ENCODE results near the gene SCAMP3.
A peak's percentile ranks its signal among the peaks of the same experiment; 100 is the strongest.
"Not testable (repeated sequence)": the region's sequence is repeated elsewhere in the genome, so short reads cannot be mapped to it uniquely, and the experiment has no call there.

SCAMP3 gene

DNA sequence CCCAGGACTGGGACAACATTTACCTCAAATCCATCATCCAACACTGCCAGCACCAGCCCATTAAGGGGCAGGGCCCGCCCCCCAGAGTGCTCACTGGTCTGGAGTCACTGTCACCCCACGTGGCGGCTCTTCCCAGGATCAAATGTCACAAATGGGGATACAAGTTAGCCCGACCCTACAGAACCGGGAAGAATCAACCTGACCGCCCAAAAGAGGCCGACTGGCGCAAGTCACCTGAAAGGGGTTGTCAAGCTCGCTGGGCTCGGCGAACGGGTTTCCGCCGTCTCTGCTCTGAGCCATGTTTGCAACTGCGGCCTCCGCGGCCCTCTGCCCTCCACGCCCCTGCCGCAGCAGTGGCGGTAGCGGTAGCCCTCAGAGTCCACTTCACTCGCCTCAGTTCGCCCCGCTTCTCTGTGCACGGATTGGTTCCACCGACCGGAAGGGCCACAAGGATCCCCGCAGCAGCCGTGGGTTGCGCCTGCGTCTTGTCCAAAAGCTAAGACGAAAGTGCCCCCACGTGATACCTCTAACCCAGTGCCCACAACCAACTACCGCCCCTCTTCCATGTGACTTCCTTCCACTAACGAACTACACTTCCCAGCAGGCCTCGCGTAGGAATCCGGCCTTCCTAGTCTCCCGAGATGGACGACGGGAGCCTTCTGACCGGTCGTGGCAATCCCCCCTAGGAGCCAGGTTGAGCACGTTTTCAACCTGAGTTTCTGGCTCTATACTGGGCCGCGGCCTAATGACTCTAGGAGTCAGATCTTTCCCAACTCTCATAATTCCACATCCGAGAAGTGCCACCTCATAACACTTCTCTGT is at the start of gene SCAMP3:
TSS of gene SCAMP3 (minus strand) at position 509 of the 822 bp plus-strand sequence. CDS start at position 300, 209 bp downstream.
- DNase-seq (ENCODE audit: low read depth), result peak; percentile 77

DNA sequence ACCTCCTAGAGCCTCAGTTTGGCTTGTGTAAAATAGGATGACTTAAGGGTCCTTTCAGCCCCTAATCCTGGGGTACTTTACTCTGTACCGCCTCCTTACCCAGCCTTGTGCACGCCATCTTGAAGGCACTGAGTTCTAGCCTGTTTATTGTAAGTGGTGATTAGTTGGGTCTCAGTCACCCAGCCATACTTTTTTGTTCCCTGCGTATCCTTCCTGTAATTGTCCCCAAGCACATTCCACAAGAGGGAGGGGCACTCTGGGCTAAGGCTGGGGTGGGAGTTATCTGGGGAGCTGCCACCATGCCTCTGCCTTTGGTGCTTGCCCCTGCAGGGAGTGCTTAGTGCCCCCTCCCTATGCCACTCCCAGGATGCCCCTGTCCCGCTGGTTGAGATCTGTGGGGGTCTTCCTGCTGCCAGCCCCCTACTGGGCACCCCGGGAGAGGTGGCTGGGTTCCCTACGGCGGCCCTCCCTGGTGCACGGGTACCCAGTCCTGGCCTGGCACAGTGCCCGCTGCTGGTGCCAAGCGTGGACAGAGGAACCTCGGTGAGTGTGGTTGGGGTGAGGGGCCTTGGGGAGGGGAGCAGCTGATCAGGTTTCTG is 47.4 kb upstream of the SCAMP3 start:
- DNase-seq (ENCODE audit: low read depth), result no peak

DNA sequence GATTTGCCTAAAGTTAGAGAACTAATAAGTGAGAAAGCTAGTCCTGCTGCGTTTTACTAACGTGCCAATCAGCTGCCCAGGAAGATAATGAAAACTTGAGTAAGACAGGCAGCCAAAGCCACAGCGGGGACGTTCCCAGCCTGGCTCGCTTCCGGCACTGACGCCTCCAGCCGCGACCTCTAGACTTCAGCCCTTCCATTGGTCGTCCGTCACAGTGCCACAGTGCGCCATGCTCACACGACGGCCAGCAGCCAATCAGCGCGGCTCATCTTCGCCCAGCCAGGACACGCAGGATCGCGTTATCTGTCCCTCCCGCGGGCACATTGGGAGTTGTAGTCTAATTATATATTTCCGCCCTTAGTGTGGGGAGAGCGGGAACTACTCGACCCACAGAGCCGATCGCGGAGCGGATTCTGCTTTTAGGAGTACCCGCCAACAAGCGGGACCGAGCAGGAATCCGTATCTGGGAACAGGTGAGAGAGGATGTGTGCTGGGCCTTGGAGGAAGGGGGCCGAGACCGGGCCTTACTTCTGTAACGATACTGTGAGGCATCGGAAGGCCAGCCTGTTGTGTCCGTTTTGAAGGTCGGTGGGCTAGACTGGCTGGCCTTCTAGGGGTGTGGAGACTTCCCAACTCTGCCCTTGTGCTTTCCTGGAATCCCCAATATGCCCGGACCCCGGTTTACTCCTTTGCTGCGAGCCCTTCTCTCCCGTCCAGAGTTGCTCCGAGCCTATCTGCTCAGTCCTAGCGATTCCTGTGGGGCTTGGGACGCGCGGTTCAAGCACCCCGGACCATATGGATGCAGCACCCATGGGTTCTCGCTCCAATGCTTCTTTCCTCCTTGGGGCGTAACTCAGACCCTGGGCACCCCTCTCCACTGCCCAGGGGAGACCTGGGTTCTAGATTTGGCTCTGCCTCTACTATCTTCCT is 46.6 kb upstream of the SCAMP3 start, which contains the start of gene FDPS:
TSS of gene FDPS (plus strand) at position 374 of the 930 bp plus-strand sequence. CDS start 924 bp downstream, outside the sequence.
- peak; percentile 90 for DNase-seq (ENCODE audit: low read depth)

DNA sequence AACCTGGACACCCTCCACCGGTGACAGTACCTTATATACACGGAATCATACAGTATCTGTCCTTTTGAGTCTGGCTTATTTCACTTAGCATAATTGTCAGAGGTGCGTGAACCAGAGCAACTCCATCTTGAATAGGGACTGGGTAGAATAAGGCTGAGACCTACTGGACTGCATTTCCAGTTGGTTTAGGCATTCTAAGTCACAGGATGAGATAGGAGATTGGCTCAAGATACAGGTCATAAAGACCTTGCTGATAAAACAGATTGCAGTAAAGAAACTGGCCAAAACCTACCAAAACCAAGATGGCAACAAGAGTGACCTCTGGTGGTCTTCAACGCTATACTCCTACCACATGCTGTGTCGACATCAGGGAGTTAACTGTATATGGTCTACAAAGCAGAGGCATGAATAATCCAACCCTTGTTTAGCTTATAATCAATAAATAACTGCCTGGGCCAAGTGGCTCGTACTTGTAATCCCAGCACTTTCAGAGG is 45.1 kb upstream of the SCAMP3 start:
- no peak for DNase-seq (ENCODE audit: low read depth)

DNA sequence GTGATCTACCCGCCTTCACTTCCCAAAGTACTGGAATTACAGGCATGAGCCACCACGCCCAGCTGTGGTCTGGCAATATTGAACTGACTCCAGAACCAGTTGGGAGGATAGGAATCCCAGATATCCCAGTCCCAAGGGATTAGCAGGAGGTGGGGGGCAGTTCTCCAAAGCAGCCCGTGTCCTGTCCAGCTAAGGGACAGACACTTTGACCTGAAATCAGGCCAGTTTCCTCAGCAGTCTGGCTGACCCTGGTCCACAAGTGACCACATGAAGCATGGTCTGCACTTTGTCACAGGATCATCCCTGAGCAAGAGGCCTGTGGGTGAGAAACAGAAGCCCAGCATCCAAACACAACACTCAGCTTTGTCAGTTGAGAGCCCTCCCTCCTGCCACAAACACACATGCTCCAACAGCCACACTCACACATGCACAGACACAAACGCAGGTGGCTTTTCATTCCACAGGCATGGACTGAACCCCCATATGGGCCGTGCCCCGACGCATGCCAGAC is 43.8 kb upstream of the SCAMP3 start:
- no peak for DNase-seq (ENCODE audit: low read depth)

DNA sequence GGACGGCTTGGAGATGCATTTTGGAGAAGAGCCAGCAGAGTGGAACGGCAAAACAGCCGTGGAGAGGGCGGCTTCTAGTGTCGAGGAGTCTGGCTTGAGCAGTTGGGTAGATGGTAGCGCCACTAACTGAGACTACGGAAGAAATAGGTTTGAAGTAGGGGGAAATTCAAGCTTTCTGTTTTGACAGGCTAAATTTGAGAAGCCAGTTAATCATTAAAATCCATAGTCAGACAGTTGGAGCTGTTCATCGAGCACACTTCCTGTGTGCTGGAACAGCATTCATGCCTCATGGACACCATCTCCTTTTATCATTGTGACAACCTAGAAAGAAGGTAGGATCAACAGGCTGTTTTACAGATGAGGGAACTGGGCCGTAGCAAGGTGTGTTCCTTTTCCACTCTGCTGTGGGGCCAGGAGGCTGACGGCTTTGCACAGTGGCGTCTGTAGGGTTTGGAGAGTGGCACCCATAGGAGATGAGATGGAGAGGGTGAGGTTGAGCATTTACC is 42.5 kb upstream of the SCAMP3 start:
- DNase-seq (ENCODE audit: low read depth), result no peak

DNA sequence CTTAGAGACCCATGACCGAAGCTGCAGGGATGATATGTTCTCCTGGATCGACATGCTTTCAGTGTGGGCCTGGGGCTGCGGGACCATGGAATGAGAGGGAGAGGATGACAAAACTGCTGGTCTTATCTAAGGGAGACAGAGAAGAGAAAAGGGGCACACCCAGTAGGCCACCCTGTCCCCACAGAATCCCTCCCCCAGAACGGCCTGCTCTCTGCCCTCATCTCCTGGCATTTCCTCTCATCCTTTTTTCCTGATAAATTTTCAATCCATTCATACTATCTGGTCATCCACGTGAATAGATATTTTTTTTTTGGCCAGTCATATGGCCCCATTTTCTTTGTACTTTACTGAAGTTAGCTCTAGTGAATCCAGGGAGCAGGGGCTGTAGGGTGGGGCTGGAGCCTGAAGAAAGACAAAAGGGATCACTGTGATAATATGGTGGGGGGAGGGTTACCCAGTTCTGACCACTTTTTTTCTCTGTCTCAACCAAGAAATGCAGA is 39.2 kb upstream of the SCAMP3 start, which contains the start of gene PKLR:
TSS of gene PKLR (minus strand) at position 97 of the 500 bp plus-strand sequence. CDS start at position 54, 43 bp downstream.
- no peak for DNase-seq (ENCODE audit: low read depth)

DNA sequence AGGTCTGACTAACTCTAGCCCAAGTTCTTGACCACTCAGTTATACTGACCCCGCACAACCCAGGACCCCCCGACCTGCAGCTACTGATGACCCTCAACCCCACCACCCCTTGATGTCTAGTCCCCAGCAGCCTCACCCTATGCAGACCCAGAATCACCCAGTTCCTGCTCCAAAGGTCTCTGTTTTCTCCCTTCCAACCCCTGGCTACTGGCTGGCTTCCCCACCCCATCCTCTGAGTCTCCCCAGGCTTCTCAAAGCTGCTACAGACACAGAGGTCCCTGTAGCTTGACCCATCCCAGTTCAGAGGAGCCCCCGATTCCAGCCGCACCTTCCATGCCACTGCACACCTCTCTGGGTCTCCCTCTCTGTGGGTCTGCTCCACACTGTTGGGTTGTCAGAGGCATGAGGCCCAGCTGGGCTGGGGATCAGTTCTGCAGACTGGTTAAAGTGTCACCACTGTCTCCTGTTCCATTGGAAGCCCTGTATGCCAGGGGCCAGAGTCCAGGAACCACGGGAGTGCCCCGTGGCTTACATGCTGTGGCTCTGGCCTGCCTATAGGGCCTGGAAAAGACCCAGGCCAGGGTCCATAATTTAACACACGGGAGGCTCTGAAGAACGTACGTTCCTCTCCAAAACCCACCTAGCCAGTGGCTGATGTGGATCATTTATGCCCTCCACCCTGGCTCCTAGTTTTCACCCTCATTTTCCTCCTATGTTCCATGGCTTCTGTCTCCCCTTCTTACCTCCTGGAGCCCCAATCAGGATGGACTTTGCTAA is 38.6 kb upstream of the SCAMP3 start:
- no peak for DNase-seq (ENCODE audit: low read depth)

DNA sequence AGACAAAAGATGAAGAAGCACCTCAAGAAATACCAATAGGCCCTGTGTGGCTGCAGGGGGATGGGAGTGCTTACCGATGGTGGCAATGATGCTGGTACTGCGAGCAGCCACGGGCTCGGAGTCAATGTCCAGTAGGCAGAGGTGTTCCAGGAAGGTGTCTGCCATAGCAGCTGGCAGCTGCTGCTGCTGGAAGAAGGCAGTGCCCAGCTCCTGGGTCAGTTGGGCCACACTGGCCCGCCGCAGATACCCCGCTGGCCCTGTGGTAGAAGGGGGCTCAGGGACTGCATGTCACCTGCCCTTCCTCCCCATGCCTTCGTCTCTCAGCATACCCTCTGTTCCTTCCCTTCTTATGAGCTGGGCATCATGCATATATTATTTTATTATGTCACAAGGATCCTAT is 37.9 kb upstream of the SCAMP3 start:
- DNase-seq (ENCODE audit: low read depth), result no peak

DNA sequence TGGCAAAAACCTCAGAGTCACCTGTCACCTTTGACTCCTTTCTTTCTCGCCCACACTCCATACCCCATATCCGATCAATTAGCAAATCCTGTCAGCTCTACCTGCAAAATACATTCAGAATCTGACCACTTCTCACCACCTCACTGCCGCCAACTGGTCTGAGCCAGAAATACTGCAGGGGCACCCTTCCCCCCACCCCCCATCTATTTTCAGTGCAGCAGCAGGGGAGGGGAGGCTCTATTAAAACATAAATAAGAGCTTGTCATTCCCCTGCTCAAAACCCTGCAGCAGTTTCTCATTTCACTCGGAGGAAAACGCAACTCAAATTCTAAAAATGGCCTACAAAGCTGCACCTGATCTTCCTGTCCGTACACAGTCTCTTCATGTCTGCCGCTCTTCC is 35.2 kb upstream of the SCAMP3 start:
- DNase-seq (ENCODE audit: low read depth), result no peak

DNA sequence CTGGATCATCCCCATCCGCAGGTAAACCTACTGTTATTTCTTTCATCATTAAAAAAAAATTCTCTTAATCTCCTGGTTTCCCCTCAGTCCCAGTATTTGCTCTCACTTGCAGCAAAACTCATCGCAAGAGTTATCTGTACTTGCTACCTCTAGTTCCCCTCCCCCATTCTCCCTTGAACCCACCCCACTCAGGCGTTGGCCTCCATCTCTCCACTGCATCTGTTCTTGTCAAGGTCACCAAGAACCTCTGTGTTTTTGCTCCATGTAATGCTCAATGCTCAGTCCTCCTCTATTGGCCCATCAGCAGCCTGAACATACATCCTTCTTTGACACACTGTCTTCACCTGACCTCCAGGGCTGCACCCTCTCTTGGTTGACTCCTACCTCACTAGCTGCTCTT is 34.5 kb upstream of the SCAMP3 start:
- DNase-seq (ENCODE audit: low read depth), result no peak

DNA sequence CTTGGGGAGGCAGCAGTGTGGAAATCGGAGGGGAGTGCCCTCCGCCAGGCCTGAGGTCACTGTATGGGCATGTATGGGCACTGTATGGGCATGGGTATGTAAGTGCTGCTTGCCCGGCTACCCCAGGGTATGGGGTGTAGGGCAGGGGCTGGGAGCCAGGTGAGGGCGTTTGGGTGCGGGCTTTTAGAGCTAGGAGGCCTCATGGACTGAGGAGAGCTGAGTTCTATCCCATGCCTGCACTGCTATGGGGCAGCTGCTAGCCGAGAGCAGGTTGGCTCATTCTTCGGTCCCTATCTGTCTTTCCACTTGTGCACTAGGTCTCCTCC is 33.7 kb upstream of the SCAMP3 start:
- no peak for DNase-seq (ENCODE audit: low read depth)

DNA sequence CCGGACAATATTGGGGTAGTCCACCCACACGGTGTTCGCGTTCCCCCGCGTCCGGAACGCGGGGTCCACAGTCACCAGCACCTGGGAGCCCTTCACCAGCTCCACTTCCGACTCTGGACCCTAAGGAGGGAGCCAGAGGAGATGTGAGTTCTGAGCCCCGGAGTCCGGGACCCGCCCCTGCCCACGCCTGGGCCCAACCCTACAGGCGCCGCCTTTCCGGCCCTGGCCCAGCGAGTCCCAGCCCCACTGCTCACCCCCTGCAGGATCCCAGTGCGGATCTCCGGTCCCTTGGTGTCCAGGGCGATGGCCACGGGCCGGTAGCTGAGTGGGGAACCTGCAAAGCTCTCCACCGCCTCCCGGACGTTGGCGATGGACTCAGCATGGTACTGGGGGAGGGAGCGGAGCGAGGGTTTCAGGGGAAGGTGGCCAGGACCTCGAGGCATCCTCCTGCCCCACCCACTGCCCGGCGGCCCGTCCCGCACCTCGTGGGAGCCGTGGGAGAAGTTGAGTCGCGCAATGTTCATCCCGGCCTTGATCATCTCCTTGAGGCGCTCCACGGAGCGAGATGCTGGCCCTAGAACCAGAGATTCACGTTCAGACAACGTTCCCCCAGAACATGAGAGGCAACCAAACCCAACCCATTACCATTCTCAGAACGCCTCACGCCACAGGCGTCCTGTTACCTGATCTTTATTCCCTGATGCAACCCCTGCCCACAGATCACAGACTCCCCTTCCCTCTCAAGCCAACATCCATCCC is 33.2 kb upstream of the SCAMP3 start:
- DNase-seq (ENCODE audit: low read depth), result no peak

DNA sequence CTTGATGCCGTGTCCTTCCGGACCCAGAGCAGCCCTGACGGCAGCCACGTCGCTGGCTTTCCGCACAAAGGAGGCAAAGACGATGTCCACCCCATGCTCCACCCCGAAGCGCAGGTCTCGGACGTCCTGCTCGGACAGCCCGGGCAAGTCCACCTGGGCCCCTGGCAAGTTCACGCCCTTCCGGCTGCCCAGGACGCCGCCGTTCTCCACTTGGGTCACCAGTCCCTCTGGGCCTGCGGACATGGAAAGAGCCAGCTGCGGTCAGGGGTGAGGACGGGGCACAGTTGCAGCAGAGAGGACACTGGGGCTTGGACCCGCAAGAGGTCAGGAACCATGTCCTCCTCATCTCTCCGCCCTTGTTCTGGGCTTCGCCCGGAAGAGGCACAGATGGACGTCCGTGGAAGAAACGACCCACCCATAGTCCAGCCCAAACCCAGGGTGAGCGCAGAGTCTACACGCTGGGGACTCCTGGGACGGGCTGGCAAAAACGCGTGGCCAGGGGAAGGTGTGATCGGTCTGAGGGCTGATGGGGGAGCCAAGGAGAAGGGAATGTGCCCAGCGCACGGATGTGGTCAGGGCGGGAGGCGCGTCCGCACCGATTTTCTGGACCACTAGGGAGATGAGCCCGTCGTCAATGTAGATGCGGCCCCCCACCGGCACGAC is 32.5 kb upstream of the SCAMP3 start:
- DNase-seq (ENCODE audit: low read depth), result no peak

DNA sequence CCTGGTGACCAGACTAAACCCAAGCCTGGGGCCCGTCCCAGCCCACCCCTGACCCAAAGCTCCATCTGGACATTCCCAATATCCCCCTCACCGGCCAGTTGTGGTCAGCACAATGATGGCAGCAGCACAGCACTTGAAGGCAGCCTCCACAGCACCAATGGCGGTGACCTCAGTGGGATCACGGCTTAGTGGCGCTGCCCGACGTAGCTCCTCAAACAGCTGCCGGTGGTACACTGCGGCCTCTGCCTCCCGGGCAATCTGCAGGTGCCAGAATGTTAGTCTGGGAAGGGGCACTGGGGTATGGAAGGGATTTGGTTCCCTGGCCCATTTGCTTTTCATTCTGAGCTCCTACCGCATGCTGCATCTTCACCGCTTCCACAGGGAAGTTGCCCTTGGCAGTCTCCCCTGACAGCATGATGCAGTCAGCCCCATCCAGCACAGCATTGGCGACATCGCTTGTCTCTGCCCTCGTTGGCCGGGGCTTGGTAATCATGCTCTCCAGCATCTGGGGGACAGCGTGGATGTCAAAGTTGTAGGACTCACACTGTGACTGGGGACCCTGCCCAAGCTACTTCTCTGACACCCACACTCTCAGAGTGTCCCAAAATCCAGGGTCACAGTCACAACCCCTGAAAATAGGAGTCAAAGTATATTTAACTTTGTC is 31.1 kb upstream of the SCAMP3 start:
- no peak for DNase-seq (ENCODE audit: low read depth)

DNA sequence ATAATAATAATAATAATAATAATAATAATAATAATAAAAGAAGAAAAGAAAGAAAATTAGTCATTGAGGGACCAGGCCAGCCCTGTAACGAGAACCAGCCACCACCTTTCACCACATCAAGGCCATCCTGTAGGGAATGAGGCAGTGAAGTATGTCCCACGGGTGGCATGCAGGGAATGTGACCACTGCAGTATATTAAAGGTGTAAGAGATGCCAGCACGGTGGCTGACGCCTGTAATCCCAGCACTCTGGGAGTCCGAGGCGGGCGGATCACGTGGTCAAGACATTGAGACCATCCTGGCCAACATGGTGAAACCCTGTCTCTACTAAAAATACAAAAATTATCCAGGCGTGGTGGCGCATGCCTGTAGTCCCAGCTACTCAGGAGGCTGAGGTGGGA is 28.8 kb upstream of the SCAMP3 start:
- not testable (repeated sequence) for DNase-seq (ENCODE audit: low read depth)

DNA sequence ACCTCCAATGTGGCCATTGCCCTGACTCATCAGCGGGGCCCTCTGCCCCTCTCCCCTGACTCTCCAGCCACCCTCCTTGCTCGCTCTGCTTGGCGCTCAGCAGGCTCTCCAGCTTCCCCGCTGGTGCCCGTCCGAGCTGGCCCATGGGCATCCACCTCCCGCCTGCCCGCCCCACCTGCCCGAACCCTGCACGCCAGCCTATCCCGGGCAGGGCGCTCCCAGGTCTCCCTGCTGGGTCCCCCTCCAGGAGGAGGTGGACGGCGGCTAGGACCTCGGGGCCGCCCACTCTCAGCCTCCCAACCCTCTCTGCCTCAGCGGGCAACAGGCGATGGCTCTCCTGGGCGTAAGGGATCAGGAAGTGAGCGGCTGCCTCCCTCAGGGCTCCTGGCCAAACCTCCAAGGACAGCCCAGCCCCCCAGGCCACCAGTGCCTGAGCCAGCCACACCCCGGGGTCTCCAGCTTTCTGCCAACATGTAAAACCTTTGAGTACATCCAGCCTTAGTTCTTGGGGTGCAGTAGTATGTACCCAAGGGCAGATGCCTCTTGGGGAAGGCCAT is 25.9 kb upstream of the SCAMP3 start:
- DNase-seq (ENCODE audit: low read depth), result no peak

DNA sequence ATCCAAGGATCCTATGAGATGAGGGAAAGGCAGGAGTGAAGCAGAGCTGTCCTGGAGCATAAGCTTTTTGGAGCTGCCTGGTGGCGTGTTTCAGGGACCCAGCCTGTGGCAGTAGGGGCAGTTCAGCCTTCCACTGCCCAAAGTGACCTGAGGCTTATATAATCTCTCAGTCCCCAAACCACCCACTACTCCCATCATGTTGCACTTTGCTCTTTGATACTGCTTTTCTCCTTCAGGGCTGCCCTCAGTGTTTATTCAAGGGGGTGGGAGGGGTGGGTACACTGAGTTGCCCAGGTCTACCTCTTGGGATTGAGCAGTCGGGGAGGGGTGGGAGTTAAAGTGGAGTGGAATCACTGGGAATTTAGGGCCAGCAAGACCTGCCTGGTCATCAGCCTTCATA is 24.4 kb upstream of the SCAMP3 start:
- DNase-seq (ENCODE audit: low read depth), result no peak

DNA sequence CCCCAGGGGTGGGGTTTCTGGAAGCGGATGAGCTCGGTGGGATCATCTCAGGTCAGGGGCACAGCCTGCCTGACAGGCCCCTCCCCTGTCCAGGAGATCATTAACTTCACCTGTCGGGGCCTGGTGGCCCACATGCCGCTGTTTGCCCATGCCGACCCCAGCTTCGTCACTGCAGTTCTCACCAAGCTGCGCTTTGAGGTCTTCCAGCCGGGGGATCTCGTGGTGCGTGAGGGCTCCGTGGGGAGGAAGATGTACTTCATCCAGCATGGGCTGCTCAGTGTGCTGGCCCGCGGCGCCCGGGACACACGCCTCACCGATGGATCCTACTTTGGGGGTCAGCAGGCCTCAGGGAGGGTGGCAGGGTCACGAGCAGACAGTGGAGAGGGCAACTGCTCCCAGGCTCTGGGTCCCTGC is 23.5 kb upstream of the SCAMP3 start:
- no peak for DNase-seq (ENCODE audit: low read depth)
